Measurements from ENCODE around the gene ICAM5.
A peak's percentile ranks its signal among the peaks of the same experiment; 100 is the strongest.
"Not testable (repeated sequence)": the region's sequence is repeated elsewhere in the genome, so short reads cannot be mapped to it uniquely, and the experiment has no call there.

Gene ICAM5, protein sequence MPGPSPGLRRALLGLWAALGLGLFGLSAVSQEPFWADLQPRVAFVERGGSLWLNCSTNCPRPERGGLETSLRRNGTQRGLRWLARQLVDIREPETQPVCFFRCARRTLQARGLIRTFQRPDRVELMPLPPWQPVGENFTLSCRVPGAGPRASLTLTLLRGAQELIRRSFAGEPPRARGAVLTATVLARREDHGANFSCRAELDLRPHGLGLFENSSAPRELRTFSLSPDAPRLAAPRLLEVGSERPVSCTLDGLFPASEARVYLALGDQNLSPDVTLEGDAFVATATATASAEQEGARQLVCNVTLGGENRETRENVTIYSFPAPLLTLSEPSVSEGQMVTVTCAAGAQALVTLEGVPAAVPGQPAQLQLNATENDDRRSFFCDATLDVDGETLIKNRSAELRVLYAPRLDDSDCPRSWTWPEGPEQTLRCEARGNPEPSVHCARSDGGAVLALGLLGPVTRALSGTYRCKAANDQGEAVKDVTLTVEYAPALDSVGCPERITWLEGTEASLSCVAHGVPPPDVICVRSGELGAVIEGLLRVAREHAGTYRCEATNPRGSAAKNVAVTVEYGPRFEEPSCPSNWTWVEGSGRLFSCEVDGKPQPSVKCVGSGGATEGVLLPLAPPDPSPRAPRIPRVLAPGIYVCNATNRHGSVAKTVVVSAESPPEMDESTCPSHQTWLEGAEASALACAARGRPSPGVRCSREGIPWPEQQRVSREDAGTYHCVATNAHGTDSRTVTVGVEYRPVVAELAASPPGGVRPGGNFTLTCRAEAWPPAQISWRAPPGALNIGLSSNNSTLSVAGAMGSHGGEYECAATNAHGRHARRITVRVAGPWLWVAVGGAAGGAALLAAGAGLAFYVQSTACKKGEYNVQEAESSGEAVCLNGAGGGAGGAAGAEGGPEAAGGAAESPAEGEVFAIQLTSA

GRCh38 chr19:10289836-10290356, at the start of gene ICAM5:
Gene ICAM5 (plus strand): TSS chr19:10289952. CDS start chr19:10290044, 92 bp downstream.
- DNase-seq, result no peak

- DNase-seq, result not testable (repeated sequence)
These were observed 47.8 kb upstream of the ICAM5 start for GRCh38 chr19:10241826-10242449.

DNA sequence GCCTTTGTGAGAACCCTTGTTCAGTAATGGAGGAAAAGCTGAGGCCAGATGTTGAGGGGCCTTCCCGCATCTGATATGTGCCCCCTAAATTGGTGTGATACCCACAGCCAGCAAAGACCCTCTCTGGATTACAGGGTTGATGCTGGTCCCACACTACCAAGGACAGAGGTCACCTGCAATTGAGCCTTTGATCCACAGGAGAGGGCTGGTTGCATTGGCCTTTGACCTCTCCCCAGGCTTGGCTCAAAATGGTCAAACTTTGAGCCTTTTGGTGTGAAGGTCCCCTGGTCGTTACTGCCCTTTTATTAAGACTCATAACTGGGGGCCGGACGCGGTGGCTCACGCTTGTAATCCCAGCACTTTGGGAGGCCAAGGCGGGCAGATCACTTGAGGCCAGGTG, 46.1 kb upstream of the ICAM5 start:
- DNase-seq, result no peak

GRCh38 chr19:10245189-10245939, 44.4 kb upstream of the ICAM5 start:
- no peak for DNase-seq

DNA sequence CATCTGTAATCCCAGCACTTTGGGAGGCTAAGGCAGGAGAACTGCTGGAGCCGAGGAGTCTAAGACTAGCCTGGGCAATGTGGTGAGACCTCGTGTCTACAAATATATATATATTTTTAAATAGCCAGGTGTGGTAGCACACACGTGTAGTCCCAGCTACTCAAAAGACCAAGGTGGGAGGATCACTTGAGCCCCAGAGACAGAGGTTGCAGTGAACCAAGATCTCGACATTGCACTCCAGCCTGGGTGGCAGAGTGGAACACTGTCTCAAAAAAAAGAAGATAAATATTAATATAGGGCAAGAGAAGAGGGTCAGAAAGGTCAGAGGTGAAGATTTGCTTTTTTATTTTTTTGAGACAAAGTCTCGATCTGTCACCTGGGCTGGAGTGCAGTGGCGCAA, 43.2 kb upstream of the ICAM5 start:
- no peak for DNase-seq

GRCh38 chr19:10251792-10252694, 37.7 kb upstream of the ICAM5 start, which contains the start of gene MRPL4:
Gene MRPL4 (plus strand): TSS chr19:10252214. CDS start chr19:10252254, 40 bp downstream.
- peak; percentile 98 for DNase-seq

GRCh38 chr19:10252707-10253106, 37.0 kb upstream of the ICAM5 start:
- no peak for DNase-seq

DNA sequence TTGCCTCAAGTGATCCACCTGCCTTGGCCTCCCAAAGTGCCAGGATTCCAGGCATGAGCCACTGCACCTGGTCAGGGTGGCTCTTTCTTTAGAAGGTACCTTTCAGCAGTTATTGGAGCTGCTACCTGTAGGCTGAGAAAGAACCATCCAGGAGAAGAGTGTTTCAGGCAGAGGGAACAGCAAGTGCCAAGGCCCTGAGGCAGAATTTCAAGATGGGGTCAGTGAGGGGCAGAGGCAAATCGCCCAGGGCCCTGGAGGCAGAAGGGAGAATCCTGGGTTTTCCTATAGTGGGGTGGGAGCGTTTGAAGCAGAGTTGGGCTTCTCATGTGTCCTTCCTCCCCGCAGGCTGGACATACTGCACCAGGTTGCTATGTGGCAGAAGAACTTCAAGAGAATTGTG, 35.5 kb upstream of the ICAM5 start:
- DNase-seq, result no peak

DNA sequence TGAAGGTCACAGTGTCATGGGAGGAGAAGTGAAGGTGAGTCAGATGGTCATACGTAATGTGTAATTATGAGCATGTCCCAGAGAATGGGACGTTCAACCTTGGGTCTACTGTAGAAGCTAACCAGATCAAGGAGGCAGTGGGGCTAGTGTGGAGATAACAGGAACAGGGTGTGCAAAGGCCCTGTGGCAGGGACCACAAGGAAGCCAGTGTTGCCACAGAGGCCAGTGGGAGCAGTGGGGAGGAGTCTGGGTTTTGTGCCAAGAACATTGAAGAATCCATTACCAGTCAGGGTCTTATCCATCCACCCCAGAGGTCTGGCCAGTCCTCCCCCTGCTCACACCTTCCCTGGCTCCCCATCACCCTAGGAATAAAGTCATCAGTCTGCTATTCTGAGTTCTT, 34.4 kb upstream of the ICAM5 start:
- DNase-seq, result no peak

- no peak for DNase-seq
These were observed 33.2 kb upstream of the ICAM5 start for GRCh38 chr19:10256551-10256950.

DNA sequence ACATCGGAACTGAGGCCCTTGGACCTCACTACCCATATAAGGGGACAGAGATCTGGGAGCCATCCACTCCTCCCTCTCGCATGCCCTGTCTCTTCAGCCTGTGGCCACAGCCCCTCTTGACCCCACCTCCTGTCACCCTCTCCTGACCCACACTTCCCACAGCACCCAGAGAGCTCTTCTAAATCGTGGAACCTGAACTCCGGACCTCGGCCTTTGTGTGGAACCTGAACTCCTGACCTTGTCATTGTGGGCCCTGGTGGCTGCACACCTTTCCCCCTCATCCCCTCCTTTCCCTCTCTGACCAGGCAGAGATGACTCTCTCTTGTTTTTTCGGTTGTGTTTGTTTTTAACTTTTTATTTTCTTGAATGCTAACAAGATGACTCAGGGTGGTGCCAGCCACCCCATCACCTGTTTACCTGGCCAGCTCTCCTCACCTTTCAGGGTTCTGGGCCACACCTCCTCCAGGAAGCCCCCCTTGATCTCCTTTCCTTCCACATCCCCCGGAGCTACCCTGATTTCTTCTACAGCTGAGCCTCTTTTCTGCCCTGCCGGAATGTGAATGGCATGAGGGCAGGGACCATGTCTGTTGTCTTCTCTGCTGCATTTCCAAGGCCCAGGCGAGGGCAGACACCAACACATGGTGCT, 32.7 kb upstream of the ICAM5 start:
- no peak for DNase-seq

- no peak for DNase-seq
These were observed 31.6 kb upstream of the ICAM5 start for GRCh38 chr19:10258080-10258710.

GRCh38 chr19:10259162-10259905, 30.4 kb upstream of the ICAM5 start:
- peak; percentile 74 for DNase-seq

DNA sequence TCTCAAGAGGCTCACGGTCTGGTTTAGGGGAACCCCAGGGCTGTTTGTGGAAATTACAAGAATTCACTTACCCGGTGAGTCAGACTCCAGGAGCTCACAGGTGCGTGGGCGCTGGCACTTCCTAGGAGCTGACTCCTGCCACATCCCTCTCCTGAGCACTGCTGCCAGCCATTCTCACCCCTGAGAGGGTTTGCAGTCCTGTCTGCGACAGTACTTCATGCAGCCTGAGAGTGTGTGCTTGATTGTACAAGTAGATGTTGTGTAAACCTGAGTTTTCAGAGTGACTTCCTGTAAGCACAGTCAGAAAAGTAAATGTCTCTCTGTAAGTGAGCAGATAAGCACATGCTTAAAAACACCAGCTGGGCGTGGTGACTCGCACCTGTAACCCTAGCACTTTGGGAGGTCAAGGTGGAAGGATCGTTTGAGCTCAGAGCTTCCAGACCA, 29.6 kb upstream of the ICAM5 start:
- no peak for DNase-seq

DNA sequence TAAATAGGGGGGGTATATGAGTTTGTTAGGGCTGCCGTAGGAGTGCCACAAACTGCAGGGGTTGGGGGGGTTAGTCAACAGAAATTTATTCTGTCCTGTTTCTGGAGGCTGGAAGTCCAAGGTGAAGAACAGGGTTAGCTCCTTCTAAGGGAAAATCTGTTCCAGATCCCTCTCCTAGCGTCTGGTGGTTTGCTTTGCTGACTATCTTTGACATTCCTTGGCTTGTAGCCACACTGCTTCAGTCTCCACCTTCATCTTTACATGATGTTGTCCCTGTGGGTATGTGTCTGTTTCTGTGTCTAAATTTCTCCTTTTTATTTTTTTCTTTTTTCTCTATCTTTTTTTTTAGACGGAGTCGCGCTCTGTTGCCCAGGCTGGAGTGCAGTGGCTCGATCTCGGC, 27.0 kb upstream of the ICAM5 start:
- DNase-seq, result no peak

DNA sequence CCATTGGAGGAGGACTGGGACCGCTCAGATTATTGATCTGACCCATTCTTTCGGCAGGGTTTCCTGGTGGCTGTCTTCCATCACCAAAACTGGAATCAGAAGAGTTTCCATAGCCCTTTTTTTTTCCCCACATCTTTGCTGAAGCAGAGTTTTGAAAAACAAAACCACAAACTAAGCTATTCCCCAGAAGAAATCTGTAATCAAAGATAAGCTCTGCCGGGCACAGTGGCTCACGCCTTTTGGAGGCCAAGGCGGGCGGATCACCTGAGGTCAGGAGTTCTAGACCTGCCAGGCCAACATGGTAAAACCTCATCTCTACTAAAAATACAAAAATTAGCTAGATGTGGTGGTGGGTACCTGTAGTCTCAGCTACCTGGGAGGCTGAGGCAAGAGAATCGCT, 23.0 kb upstream of the ICAM5 start:
- no peak for DNase-seq

- no peak for DNase-seq
These were observed 21.7 kb upstream of the ICAM5 start for GRCh38 chr19:10268071-10268470.

DNA sequence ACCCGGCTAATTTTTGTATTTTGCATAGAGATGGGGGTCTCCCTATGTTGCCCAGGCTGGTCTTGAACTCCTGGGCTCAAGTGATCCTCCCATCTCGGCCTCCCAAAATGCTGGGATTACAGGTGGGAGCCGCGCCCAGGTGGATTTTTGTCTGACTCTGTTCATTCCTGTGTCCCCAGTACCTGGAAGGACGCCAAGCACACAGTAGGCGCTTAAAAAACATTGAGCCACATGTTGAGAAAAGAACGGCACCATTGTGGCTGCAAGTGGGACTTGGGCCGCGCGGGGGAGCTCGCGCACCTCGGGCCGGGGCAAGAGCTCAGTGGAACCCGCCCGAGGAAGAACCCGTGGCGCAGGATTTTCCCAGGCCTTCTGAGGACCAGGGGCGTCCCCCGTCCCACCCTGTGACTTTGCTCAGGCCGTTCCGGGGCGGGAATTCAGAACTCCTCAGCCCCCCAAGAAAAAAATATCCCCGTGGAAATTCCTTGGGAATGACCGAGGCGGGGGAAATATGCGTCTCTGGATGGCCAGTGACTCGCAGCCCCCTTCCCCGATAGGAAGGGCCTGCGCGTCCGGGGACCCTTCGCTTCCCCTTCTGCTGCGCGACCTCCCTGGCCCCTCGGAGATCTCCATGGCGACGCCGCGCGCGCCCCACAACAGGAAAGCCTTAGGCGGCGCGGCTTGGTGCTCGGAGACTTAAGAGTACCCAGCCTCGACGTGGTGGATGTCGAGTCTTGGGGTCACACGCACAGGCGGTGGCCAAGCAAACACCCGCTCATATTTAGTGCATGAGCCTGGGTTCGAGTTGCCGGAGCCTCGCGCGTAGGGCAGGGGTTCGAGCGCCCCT, 20.2 kb upstream of the ICAM5 start:
- peak; percentile 47 for DNase-seq

Measured in NCI-H1436 (cell line).